H9 (cell line): ENCODE results near the gene TBC1D24. TPM values are rescaled to one million over a fixed set of nuclear protein-coding genes. Genes with fewer than 3 reads are reported as not detected.

ENCODE experiments used
- DNase-seq: peaks from one replicate; pipeline ENCODE4 v3.0.0-alpha.2; 2017
- H2AFZ ChIP-seq: one replicate; pipeline ENCODE4 v1.6.1; 2013; ENCODE audit warnings: mild to moderate bottlenecking, low read length, control low read depth, moderate library complexity
- H2AK5ac ChIP-seq: 2 replicates; pipeline ENCODE4 v1.6.1; 2013; ENCODE audit warnings: low read length, control low read depth, mixed read lengths; ENCODE audit not compliant: insufficient read length
- H2BK120ac ChIP-seq: one replicate; pipeline ENCODE4 v1.6.1; 2013; ENCODE audit warnings: low read depth, mild to moderate bottlenecking, low read length, control low read depth, inconsistent platforms; ENCODE audit not compliant: poor library complexity, severe bottlenecking
- H2BK12ac ChIP-seq: 2 replicates; pipeline ENCODE4 v1.6.1; 2013; ENCODE audit warnings: low read length, control low read depth, mixed read lengths, low read depth; ENCODE audit not compliant: insufficient read length
- H2BK15ac ChIP-seq: 2 replicates; pipeline ENCODE4 v1.6.1; 2013; ENCODE audit warnings: low read depth, low read length, control low read depth
- H2BK20ac ChIP-seq: one replicate; pipeline ENCODE4 v1.6.1; 2013; ENCODE audit warnings: low read depth, mild to moderate bottlenecking, low read length, control low read depth, inconsistent platforms; ENCODE audit not compliant: poor library complexity, severe bottlenecking
- H2BK5ac ChIP-seq: 2 replicates; pipeline ENCODE4 v1.6.1; 2013; ENCODE audit warnings: low read length, control low read depth, mixed read lengths; ENCODE audit not compliant: insufficient read length
- H3K14ac ChIP-seq: 2 replicates; pipeline ENCODE4 v1.6.1; 2013; ENCODE audit warnings: low read length, control low read depth; ENCODE audit not compliant: insufficient read depth
- H3K18ac ChIP-seq: 2 replicates; pipeline ENCODE4 v1.6.1; 2013; ENCODE audit warnings: low read depth, mild to moderate bottlenecking, mixed read lengths, low read length, control low read depth; ENCODE audit not compliant: insufficient read length
- H3K23ac ChIP-seq: 2 replicates; pipeline ENCODE4 v1.6.1; 2013; ENCODE audit warnings: low read length, control low read depth, mixed read lengths, low read depth; ENCODE audit not compliant: insufficient read length
- H3K23me2 ChIP-seq: 2 replicates; pipeline ENCODE4 v1.6.1; 2013; ENCODE audit warnings: low read depth, mild to moderate bottlenecking, mixed read lengths, low read length, control low read depth; ENCODE audit not compliant: insufficient read length, poor library complexity, severe bottlenecking
- H3K27ac ChIP-seq: 2 replicates; pipeline ENCODE4 v1.5.1; 2013; ENCODE audit warnings: low read length, control low read depth, mixed read lengths, low read depth; ENCODE audit not compliant: insufficient read length
- H3K27me3 ChIP-seq: 2 replicates; pipeline ENCODE4 v1.6.1; 2013; ENCODE audit warnings: low read length, control low read depth, inconsistent platforms; ENCODE audit not compliant: insufficient read depth
- H3K4ac ChIP-seq: 2 replicates; pipeline ENCODE4 v1.6.1; 2013; ENCODE audit warnings: low read depth, mild to moderate bottlenecking, control low read depth, inconsistent platforms, low read length, moderate library complexity
- H3K4me1 ChIP-seq: 2 replicates; pipeline ENCODE4 v1.6.1; 2013; ENCODE audit warnings: low read length, control low read depth, inconsistent platforms; ENCODE audit not compliant: insufficient read depth
- H3K4me2 ChIP-seq: 2 replicates; pipeline ENCODE4 v1.6.1; 2013; ENCODE audit warnings: low read length, control low read depth, mixed read lengths; ENCODE audit not compliant: insufficient read length, insufficient read depth
- H3K56ac ChIP-seq: 2 replicates; pipeline ENCODE4 v1.6.1; 2013; ENCODE audit warnings: low read depth, mild to moderate bottlenecking, mixed read lengths, low read length, control low read depth; ENCODE audit not compliant: insufficient read length
- H3K79me1 ChIP-seq: 2 replicates; pipeline ENCODE4 v1.6.1; 2013; ENCODE audit warnings: low read depth, mild to moderate bottlenecking, moderate library complexity, low read length, control low read depth, inconsistent platforms; ENCODE audit not compliant: insufficient read depth, poor library complexity, severe bottlenecking
- H3K79me2 ChIP-seq: 2 replicates; pipeline ENCODE4 v1.6.1; 2013; ENCODE audit warnings: low read length, control low read depth, inconsistent platforms; ENCODE audit not compliant: insufficient read depth
- H3K9ac ChIP-seq: 2 replicates; pipeline ENCODE4 v1.6.1; 2013; ENCODE audit warnings: low read length, control low read depth, mixed read lengths; ENCODE audit not compliant: insufficient read length; ENCODE audit errors: extremely low read depth
- H3K9me3 ChIP-seq: one replicate; pipeline ENCODE4 v1.6.1; 2013; ENCODE audit warnings: low read depth, low read length, inconsistent platforms; ENCODE audit not compliant: control insufficient read depth
- H3T11ph ChIP-seq: one replicate; pipeline ENCODE4 v1.6.1; 2013; ENCODE audit warnings: mild to moderate bottlenecking, low read length, control low read depth, inconsistent platforms
- H4K20me1 ChIP-seq: one replicate; pipeline ENCODE4 v1.6.1; 2013; ENCODE audit not compliant: control insufficient read depth, insufficient read length, insufficient read depth
- H4K5ac ChIP-seq: 2 replicates; pipeline ENCODE4 v1.6.1; 2013; ENCODE audit warnings: low read depth, mild to moderate bottlenecking, mixed read lengths, low read length, control low read depth; ENCODE audit not compliant: insufficient read length
- H4K8ac ChIP-seq: replicated peaks from 2 replicates; pipeline ENCODE4 v1.6.1; 2013; ENCODE audit warnings: low read length, control low read depth, mixed read lengths, low read depth; ENCODE audit not compliant: insufficient read length
- H4K91ac ChIP-seq: 2 replicates; pipeline ENCODE4 v1.6.1; 2013; ENCODE audit warnings: low read depth, mild to moderate bottlenecking, moderate library complexity, mixed read lengths, low read length, control low read depth; ENCODE audit not compliant: insufficient read length
- H3K27ac Mint-ChIP-seq, 3 experiments: 2 replicates in 2 of 3; 3 replicates in 1 of 3; pipeline ENCODE4 v1.8.0; 2020 to 2021; ENCODE audit warnings: mixed read lengths in 3 of 3, mild to moderate bottlenecking in 1 of 3, moderate library complexity in 1 of 3
- H3K27me3 Mint-ChIP-seq: 2 replicates; pipeline ENCODE4 v1.8.0; 2021; ENCODE audit warnings: low read depth, mild to moderate bottlenecking, moderate library complexity, mixed read lengths
- H3K36me3 Mint-ChIP-seq, 3 experiments: 2 replicates in 2 of 3; 3 replicates in 1 of 3; pipeline ENCODE4 v1.8.0; 2020 to 2021; ENCODE audit warnings: low read depth in 3 of 3, mixed read lengths in 3 of 3; ENCODE audit not compliant: insufficient read depth in 1 of 3
- H3K4me1 Mint-ChIP-seq, 2 experiments: 2 replicates each; pipeline ENCODE4 v1.8.0; 2020; ENCODE audit warnings: mixed read lengths in 2 of 2
- H3K4me3 Mint-ChIP-seq, 2 experiments: 2 replicates in 1 of 2; 3 replicates in 1 of 2; pipeline ENCODE4 v1.8.0; 2020 to 2021; ENCODE audit warnings: mild to moderate bottlenecking in 2 of 2, mixed read lengths in 2 of 2, moderate library complexity in 1 of 2
- H3K9me3 Mint-ChIP-seq, 2 experiments: 2 replicates in 1 of 2; 3 replicates in 1 of 2; pipeline ENCODE4 v1.8.0; 2020; ENCODE audit warnings: mild to moderate bottlenecking in 2 of 2, mixed read lengths in 2 of 2, moderate library complexity in 1 of 2
- CTCF ChIP-seq: fragments of 200-600 bp; sonication (generic); conservative IDR thresholded peaks from 3 replicates; pipeline ENCODE4 v1.8.0; 2021; ENCODE audit warnings: antibody characterized with exemption, mild to moderate bottlenecking
- WGBS: extraction: QIAGEN DNeasy Blood & Tissue Kit; methylation state at CpG from one replicate; pipeline ENCODE4 v1.1.7; 2013; ENCODE audit warnings: missing lambda C conversion rate, low lambda C conversion rate, mixed read lengths; ENCODE audit not compliant: insufficient read length; ENCODE audit errors: extremely low coverage; 5-methylcytosine and 5-hydroxymethylcytosine counted together
- total RNA-seq: library from RNA; stranded (reverse); gene quantifications from 2 replicates; pipeline ENCODE4 v1.2.1, GENCODE V29; 2021

Gene TBC1D24
- total RNA-seq, 1 experiment from 2014 or later: 19.0 TPM

- H3K4me1 Mint-ChIP-seq: peaks cover 25% of the 10 kb centered on the region in 2 experiments
- Histone ChIP-seq H2BK20ac (no peak overlapping the region), H4K91ac (no peak overlapping the region), H3K9ac (no peak overlapping the region), H4K5ac (no peak overlapping the region), H3K23ac (no peak overlapping the region), H3K27ac (no peak overlapping the region), H4K8ac (no peak overlapping the region), H2BK15ac (no peak overlapping the region), H3K9me3 (no peaks in the 10 kb centered on the region), H2BK120ac (no peak overlapping the region), H3K23me2 (peaks cover 15% of the 10 kb centered on the region), H4K20me1 (no peaks in the 10 kb centered on the region), H3K79me2 (peaks cover 3% of the 10 kb centered on the region), H3T11ph (no peak overlapping the region), H2AFZ (no peak overlapping the region), H2BK12ac (no peak overlapping the region), H3K56ac (no peak overlapping the region), H3K27me3 (no peaks in the 10 kb centered on the region; the same call in 1 of the 2 replicates), H3K4me2 (no peak overlapping the region), H2AK5ac (no peak overlapping the region), H3K79me1 (peaks cover 9% of the 10 kb centered on the region), H3K14ac (no peak overlapping the region), H3K18ac (no peak overlapping the region), H2BK5ac (no peak overlapping the region), H3K4me1 (no peaks in the 10 kb centered on the region), H3K4ac (no peak overlapping the region)
- TF ChIP-seq CTCF: peak; percentile 27; the same call in 1 of the 3 replicates
- H3K27ac Mint-ChIP-seq: peak overlapping the region in 1 of 3 experiments; percentile 25; a peak in 1 of 7 replicates
- DNase-seq: no peak
- peaks cover 5% of the 10 kb centered on the region; the same call in 1 of the 2 replicates for H3K27me3 Mint-ChIP-seq
- peaks cover 45 to 60% (median 59%) of the 10 kb centered on the region in 3 experiments; a peak in 6 of 7 replicates for H3K36me3 Mint-ChIP-seq
- WGBS: no CpG with 5 or more reads among the region's 6 CpGs
- H3K9me3 Mint-ChIP-seq: no peaks in the 10 kb centered on the region
- no peak overlapping the region for H3K4me3 Mint-ChIP-seq
These were observed 42.6 kb upstream of the TBC1D24 start for GRCh38 chr16:2432286-2432685.
